H9 (cell line): ENCODE measurements around the gene ARMC9. TPM values are rescaled to one million over a fixed set of nuclear protein-coding genes. Genes with fewer than 3 reads are reported as not detected.
A peak's percentile ranks its signal among the peaks of the same experiment; 100 is the strongest.

ENCODE experiments used
- DNase-seq: peaks from one replicate; pipeline ENCODE4 v3.0.0-alpha.2; 2017
- H2AFZ ChIP-seq: one replicate; pipeline ENCODE4 v1.6.1; 2013; ENCODE audit warnings: mild to moderate bottlenecking, low read length, control low read depth, moderate library complexity
- H2AK5ac ChIP-seq: 2 replicates; pipeline ENCODE4 v1.6.1; 2013; ENCODE audit warnings: low read length, control low read depth, mixed read lengths; ENCODE audit not compliant: insufficient read length
- H2BK120ac ChIP-seq: one replicate; pipeline ENCODE4 v1.6.1; 2013; ENCODE audit warnings: low read depth, mild to moderate bottlenecking, low read length, control low read depth, inconsistent platforms; ENCODE audit not compliant: poor library complexity, severe bottlenecking
- H2BK12ac ChIP-seq: 2 replicates; pipeline ENCODE4 v1.6.1; 2013; ENCODE audit warnings: low read length, control low read depth, mixed read lengths, low read depth; ENCODE audit not compliant: insufficient read length
- H2BK15ac ChIP-seq: 2 replicates; pipeline ENCODE4 v1.6.1; 2013; ENCODE audit warnings: low read depth, low read length, control low read depth
- H2BK20ac ChIP-seq: one replicate; pipeline ENCODE4 v1.6.1; 2013; ENCODE audit warnings: low read depth, mild to moderate bottlenecking, low read length, control low read depth, inconsistent platforms; ENCODE audit not compliant: poor library complexity, severe bottlenecking
- H2BK5ac ChIP-seq: 2 replicates; pipeline ENCODE4 v1.6.1; 2013; ENCODE audit warnings: low read length, control low read depth, mixed read lengths; ENCODE audit not compliant: insufficient read length
- H3K14ac ChIP-seq: 2 replicates; pipeline ENCODE4 v1.6.1; 2013; ENCODE audit warnings: low read length, control low read depth; ENCODE audit not compliant: insufficient read depth
- H3K18ac ChIP-seq: 2 replicates; pipeline ENCODE4 v1.6.1; 2013; ENCODE audit warnings: low read depth, mild to moderate bottlenecking, mixed read lengths, low read length, control low read depth; ENCODE audit not compliant: insufficient read length
- H3K23ac ChIP-seq: 2 replicates; pipeline ENCODE4 v1.6.1; 2013; ENCODE audit warnings: low read length, control low read depth, mixed read lengths, low read depth; ENCODE audit not compliant: insufficient read length
- H3K23me2 ChIP-seq: 2 replicates; pipeline ENCODE4 v1.6.1; 2013; ENCODE audit warnings: low read depth, mild to moderate bottlenecking, mixed read lengths, low read length, control low read depth; ENCODE audit not compliant: insufficient read length, poor library complexity, severe bottlenecking
- H3K27ac ChIP-seq: 2 replicates; pipeline ENCODE4 v1.5.1; 2013; ENCODE audit warnings: low read length, control low read depth, mixed read lengths, low read depth; ENCODE audit not compliant: insufficient read length
- H3K27me3 ChIP-seq: 2 replicates; pipeline ENCODE4 v1.6.1; 2013; ENCODE audit warnings: low read length, control low read depth, inconsistent platforms; ENCODE audit not compliant: insufficient read depth
- H3K4ac ChIP-seq: 2 replicates; pipeline ENCODE4 v1.6.1; 2013; ENCODE audit warnings: low read depth, mild to moderate bottlenecking, control low read depth, inconsistent platforms, low read length, moderate library complexity
- H3K4me1 ChIP-seq: 2 replicates; pipeline ENCODE4 v1.6.1; 2013; ENCODE audit warnings: low read length, control low read depth, inconsistent platforms; ENCODE audit not compliant: insufficient read depth
- H3K4me2 ChIP-seq: 2 replicates; pipeline ENCODE4 v1.6.1; 2013; ENCODE audit warnings: low read length, control low read depth, mixed read lengths; ENCODE audit not compliant: insufficient read length, insufficient read depth
- H3K56ac ChIP-seq: 2 replicates; pipeline ENCODE4 v1.6.1; 2013; ENCODE audit warnings: low read depth, mild to moderate bottlenecking, mixed read lengths, low read length, control low read depth; ENCODE audit not compliant: insufficient read length
- H3K79me1 ChIP-seq: 2 replicates; pipeline ENCODE4 v1.6.1; 2013; ENCODE audit warnings: low read depth, mild to moderate bottlenecking, moderate library complexity, low read length, control low read depth, inconsistent platforms; ENCODE audit not compliant: insufficient read depth, poor library complexity, severe bottlenecking
- H3K79me2 ChIP-seq: 2 replicates; pipeline ENCODE4 v1.6.1; 2013; ENCODE audit warnings: low read length, control low read depth, inconsistent platforms; ENCODE audit not compliant: insufficient read depth
- H3K9ac ChIP-seq: 2 replicates; pipeline ENCODE4 v1.6.1; 2013; ENCODE audit warnings: low read length, control low read depth, mixed read lengths; ENCODE audit not compliant: insufficient read length; ENCODE audit errors: extremely low read depth
- H3K9me3 ChIP-seq: one replicate; pipeline ENCODE4 v1.6.1; 2013; ENCODE audit warnings: low read depth, low read length, inconsistent platforms; ENCODE audit not compliant: control insufficient read depth
- H3T11ph ChIP-seq: one replicate; pipeline ENCODE4 v1.6.1; 2013; ENCODE audit warnings: mild to moderate bottlenecking, low read length, control low read depth, inconsistent platforms
- H4K20me1 ChIP-seq: one replicate; pipeline ENCODE4 v1.6.1; 2013; ENCODE audit not compliant: control insufficient read depth, insufficient read length, insufficient read depth
- H4K5ac ChIP-seq: 2 replicates; pipeline ENCODE4 v1.6.1; 2013; ENCODE audit warnings: low read depth, mild to moderate bottlenecking, mixed read lengths, low read length, control low read depth; ENCODE audit not compliant: insufficient read length
- H4K8ac ChIP-seq: replicated peaks from 2 replicates; pipeline ENCODE4 v1.6.1; 2013; ENCODE audit warnings: low read length, control low read depth, mixed read lengths, low read depth; ENCODE audit not compliant: insufficient read length
- H4K91ac ChIP-seq: 2 replicates; pipeline ENCODE4 v1.6.1; 2013; ENCODE audit warnings: low read depth, mild to moderate bottlenecking, moderate library complexity, mixed read lengths, low read length, control low read depth; ENCODE audit not compliant: insufficient read length
- H3K27ac Mint-ChIP-seq, 3 experiments: 2 replicates in 2 of 3; 3 replicates in 1 of 3; pipeline ENCODE4 v1.8.0; 2020 to 2021; ENCODE audit warnings: mixed read lengths in 3 of 3, mild to moderate bottlenecking in 1 of 3, moderate library complexity in 1 of 3
- H3K27me3 Mint-ChIP-seq: 2 replicates; pipeline ENCODE4 v1.8.0; 2021; ENCODE audit warnings: low read depth, mild to moderate bottlenecking, moderate library complexity, mixed read lengths
- H3K36me3 Mint-ChIP-seq, 3 experiments: 2 replicates in 2 of 3; 3 replicates in 1 of 3; pipeline ENCODE4 v1.8.0; 2020 to 2021; ENCODE audit warnings: low read depth in 3 of 3, mixed read lengths in 3 of 3; ENCODE audit not compliant: insufficient read depth in 1 of 3
- H3K4me1 Mint-ChIP-seq, 2 experiments: 2 replicates each; pipeline ENCODE4 v1.8.0; 2020; ENCODE audit warnings: mixed read lengths in 2 of 2
- H3K4me3 Mint-ChIP-seq, 2 experiments: 2 replicates in 1 of 2; 3 replicates in 1 of 2; pipeline ENCODE4 v1.8.0; 2020 to 2021; ENCODE audit warnings: mild to moderate bottlenecking in 2 of 2, mixed read lengths in 2 of 2, moderate library complexity in 1 of 2
- H3K9me3 Mint-ChIP-seq, 2 experiments: 2 replicates in 1 of 2; 3 replicates in 1 of 2; pipeline ENCODE4 v1.8.0; 2020; ENCODE audit warnings: mild to moderate bottlenecking in 2 of 2, mixed read lengths in 2 of 2, moderate library complexity in 1 of 2
- WGBS: extraction: QIAGEN DNeasy Blood & Tissue Kit; methylation state at CpG from one replicate; pipeline ENCODE4 v1.1.7; 2013; ENCODE audit warnings: missing lambda C conversion rate, low lambda C conversion rate, mixed read lengths; ENCODE audit not compliant: insufficient read length; ENCODE audit errors: extremely low coverage; 5-methylcytosine and 5-hydroxymethylcytosine counted together
- total RNA-seq: library from RNA; stranded (reverse); gene quantifications from 2 replicates; pipeline ENCODE4 v1.2.1, GENCODE V29; 2021
- TF ChIP-seq, protein P1 (sequence below): fragments of 200-600 bp; sonication (generic); conservative IDR thresholded peaks from 3 replicates; pipeline ENCODE4 v1.8.0; 2021; ENCODE audit warnings: antibody characterized with exemption, mild to moderate bottlenecking

ARMC9 gene
- total RNA-seq, 1 experiment from 2014 or later = 37.6 TPM

DNA sequence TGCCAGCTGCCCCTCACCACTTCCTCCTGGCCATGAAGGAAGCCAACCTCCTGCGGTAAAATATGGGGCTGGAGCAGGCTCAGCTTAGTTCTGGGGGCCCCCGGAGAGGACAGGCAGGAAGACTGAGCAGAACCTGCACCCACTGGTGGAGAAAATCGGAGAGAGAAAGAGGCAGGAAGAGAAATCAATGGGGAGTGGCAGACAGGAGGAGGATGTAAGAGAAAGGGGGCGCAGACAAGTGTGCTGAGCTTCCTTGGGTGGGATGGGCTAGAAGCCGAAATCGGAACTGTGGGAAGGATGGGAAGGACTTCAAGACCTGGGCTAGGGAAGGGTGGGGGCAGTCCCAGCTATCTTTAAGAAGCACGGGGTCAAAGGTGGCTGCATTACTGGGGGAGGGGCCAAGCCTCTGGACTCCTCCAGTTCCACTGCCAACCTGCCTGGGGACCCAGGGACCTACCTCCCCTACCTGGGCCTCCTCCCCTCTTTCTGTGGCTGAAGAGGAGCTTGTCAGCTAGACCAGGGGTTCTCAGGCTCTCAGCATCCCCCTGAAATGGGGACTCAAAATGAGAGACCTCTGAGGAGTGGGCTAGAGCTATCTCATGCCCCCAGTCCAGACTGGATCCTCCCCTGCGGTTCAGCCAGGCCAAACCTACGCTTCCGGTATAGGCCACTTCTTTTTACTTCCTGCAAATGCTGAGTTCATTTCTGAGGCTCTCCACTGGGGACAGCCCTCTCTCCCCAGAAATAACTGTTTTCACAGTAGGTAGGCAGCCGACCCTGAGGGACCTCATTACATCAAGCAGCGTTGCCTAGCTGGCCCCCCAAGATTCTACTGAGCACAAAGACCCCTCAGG, 163.5 kb downstream of the ARMC9 start:
- no peak overlapping the region for H4K8ac ChIP-seq
- H3K23me2 ChIP-seq = no peaks in the 10 kb centered on the region
- Mint-ChIP-seq H3K9me3 (no peaks in the 10 kb centered on the region), H3K36me3 (peaks cover 5 to 9% (median 5%) of the 10 kb centered on the region in 3 experiments; a peak in 5 of 7 replicates), H3K27me3 (no peaks in the 10 kb centered on the region; the same call in 1 of the 2 replicates), H3K4me1 (peaks cover 36 to 45% of the 10 kb centered on the region in 2 experiments), H3K27ac (peak overlapping the region in 2 of 3 experiments; percentile 50 to 85; a peak in 5 of 7 replicates), H3K4me3 (no peak overlapping the region)
- no peak overlapping the region for H2BK15ac ChIP-seq
- H3K56ac ChIP-seq = no peak overlapping the region
- no peak overlapping the region for H4K91ac ChIP-seq
- no peak overlapping the region for H2AFZ ChIP-seq
- H3K9me3 ChIP-seq = no peaks in the 10 kb centered on the region
- no peak overlapping the region for H2BK120ac ChIP-seq
- H3K9ac ChIP-seq = no peak overlapping the region
- H3K27ac ChIP-seq = no peak overlapping the region
- H3K79me1 ChIP-seq = no peaks in the 10 kb centered on the region
- no peak overlapping the region for H2BK5ac ChIP-seq
- H3K18ac ChIP-seq = peak overlapping the region; percentile 23
- H3K14ac ChIP-seq = no peak overlapping the region
- no peak overlapping the region for H3K4ac ChIP-seq
- no peaks in the 10 kb centered on the region for H3K4me1 ChIP-seq
- TF ChIP-seq, protein P1, sequence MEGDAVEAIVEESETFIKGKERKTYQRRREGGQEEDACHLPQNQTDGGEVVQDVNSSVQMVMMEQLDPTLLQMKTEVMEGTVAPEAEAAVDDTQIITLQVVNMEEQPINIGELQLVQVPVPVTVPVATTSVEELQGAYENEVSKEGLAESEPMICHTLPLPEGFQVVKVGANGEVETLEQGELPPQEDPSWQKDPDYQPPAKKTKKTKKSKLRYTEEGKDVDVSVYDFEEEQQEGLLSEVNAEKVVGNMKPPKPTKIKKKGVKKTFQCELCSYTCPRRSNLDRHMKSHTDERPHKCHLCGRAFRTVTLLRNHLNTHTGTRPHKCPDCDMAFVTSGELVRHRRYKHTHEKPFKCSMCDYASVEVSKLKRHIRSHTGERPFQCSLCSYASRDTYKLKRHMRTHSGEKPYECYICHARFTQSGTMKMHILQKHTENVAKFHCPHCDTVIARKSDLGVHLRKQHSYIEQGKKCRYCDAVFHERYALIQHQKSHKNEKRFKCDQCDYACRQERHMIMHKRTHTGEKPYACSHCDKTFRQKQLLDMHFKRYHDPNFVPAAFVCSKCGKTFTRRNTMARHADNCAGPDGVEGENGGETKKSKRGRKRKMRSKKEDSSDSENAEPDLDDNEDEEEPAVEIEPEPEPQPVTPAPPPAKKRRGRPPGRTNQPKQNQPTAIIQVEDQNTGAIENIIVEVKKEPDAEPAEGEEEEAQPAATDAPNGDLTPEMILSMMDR = peak; percentile 24; the same call in 2 of the 3 replicates
- no peaks in the 10 kb centered on the region for H4K20me1 ChIP-seq
- H3K27me3 ChIP-seq = no peaks in the 10 kb centered on the region
- no peak overlapping the region for H2BK20ac ChIP-seq
- H3K4me2 ChIP-seq = no peak overlapping the region
- no peak overlapping the region for H2BK12ac ChIP-seq
- DNase-seq = no peak
- no peaks in the 10 kb centered on the region for H3K79me2 ChIP-seq
- no peak overlapping the region for H3T11ph ChIP-seq
- H4K5ac ChIP-seq = no peak overlapping the region
- no peak overlapping the region for H2AK5ac ChIP-seq
- no CpG with 5 or more reads among the region's 12 CpGs for WGBS
- H3K23ac ChIP-seq = no peak overlapping the region
